Measurements from ENCODE around the gene PCDHGB6.
"Not testable (repeated sequence)": the region's sequence is repeated elsewhere in the genome, so short reads cannot be mapped to it uniquely, and the experiment has no call there.

PCDHGB6 gene

GRCh38 chr5:141407790-141408505 lies at the start of gene PCDHGB6:
PCDHGB6 (plus strand) TSS chr5:141408021; CDS start chr5:141408203, 182 bp downstream.
- not testable (repeated sequence) for DNase-seq (ENCODE audit: low read depth in 2 of 2)

GRCh38 chr5:141359790-141360426 lies 47.9 kb upstream of the PCDHGB6 start, which contains the start of gene PCDHGB2:
PCDHGB2 (plus strand) TSS chr5:141359994; CDS start chr5:141360136, 142 bp downstream.
- no peak for DNase-seq (ENCODE audit: low read depth in 2 of 2)

- DNase-seq (ENCODE audit: low read depth in 2 of 2): no peak
Measured at GRCh38 chr5:141360685-141361084, 47.1 kb upstream of the PCDHGB6 start.

- DNase-seq (ENCODE audit: low read depth in 2 of 2): no peak
Measured at GRCh38 chr5:141362719-141363118, 45.1 kb upstream of the PCDHGB6 start.

GRCh38 chr5:141363952-141364660 lies 43.7 kb upstream of the PCDHGB6 start, which contains the start of gene PCDHGA5:
PCDHGA5 (plus strand) TSS chr5:141364162; CDS start chr5:141364331, 169 bp downstream.
- no peak for DNase-seq (ENCODE audit: low read depth in 2 of 2)

- no peak for DNase-seq (ENCODE audit: low read depth in 2 of 2)
Measured at GRCh38 chr5:141366016-141366896, 41.6 kb upstream of the PCDHGB6 start.

GRCh38 chr5:141369994-141370848 lies 37.6 kb upstream of the PCDHGB6 start, which contains the start of gene PCDHGB3:
PCDHGB3 (plus strand) TSS chr5:141370242; CDS start chr5:141370395, 153 bp downstream.
- no peak for DNase-seq (ENCODE audit: low read depth in 2 of 2)

- DNase-seq (ENCODE audit: low read depth in 2 of 2): no peak
Measured at GRCh38 chr5:141371572-141372475, 36.0 kb upstream of the PCDHGB6 start.

- no peak for DNase-seq (ENCODE audit: low read depth in 2 of 2)
Measured at GRCh38 chr5:141373673-141374317, 34.0 kb upstream of the PCDHGB6 start, which contains the start of gene PCDHGA6. PCDHGA6 (plus strand) TSS chr5:141373891; CDS start chr5:141374084, 193 bp downstream.

- no peak for DNase-seq (ENCODE audit: low read depth in 2 of 2)
Measured at GRCh38 chr5:141374627-141375026, 33.2 kb upstream of the PCDHGB6 start.

GRCh38 chr5:141375444-141376155 lies 32.2 kb upstream of the PCDHGB6 start:
- not testable (repeated sequence) for DNase-seq (ENCODE audit: low read depth in 2 of 2)

GRCh38 chr5:141382469-141383294 lies 25.1 kb upstream of the PCDHGB6 start, which contains the start of gene PCDHGA7:
PCDHGA7 (plus strand) TSS chr5:141382742; CDS start chr5:141382900, 158 bp downstream.
- no peak for DNase-seq (ENCODE audit: low read depth in 2 of 2)

GRCh38 chr5:141383345-141383744 lies 24.5 kb upstream of the PCDHGB6 start:
- no peak for DNase-seq (ENCODE audit: low read depth in 2 of 2)

- DNase-seq (ENCODE audit: low read depth in 2 of 2): no peak
Measured at GRCh38 chr5:141384471-141385267, 23.2 kb upstream of the PCDHGB6 start.

- not testable (repeated sequence) for DNase-seq (ENCODE audit: low read depth in 2 of 2)
Measured at GRCh38 chr5:141387557-141388311, 20.1 kb upstream of the PCDHGB6 start, which contains the start of gene PCDHGB4. PCDHGB4 (plus strand) TSS chr5:141387698; CDS start chr5:141387885, 187 bp downstream.
